GM23248 (cell line): ENCODE measurements around the gene FKBP1A. TPM values are rescaled to one million over a fixed set of nuclear protein-coding genes. Genes with fewer than 3 reads are reported as not detected.

Experiments used
- DNase-seq: peaks from one replicate; pipeline ENCODE4 v3.0.0-alpha.2; 2015
- H2AFZ ChIP-seq: fragments of 200-600 bp; sonication (generic); 2 replicates; pipeline ENCODE4 v1.6.1; 2016; ENCODE audit warnings: antibody characterized with exemption
- H3F3A ChIP-seq: fragments of 200-600 bp; sonication (generic); 2 replicates; pipeline ENCODE4 v1.6.1; 2016; ENCODE audit warnings: mild to moderate bottlenecking, antibody characterized with exemption, mixed run types; ENCODE audit not compliant: insufficient read depth
- H3K27ac ChIP-seq: fragments of 200-600 bp; sonication (generic); 2 replicates; pipeline ENCODE4 v1.5.1; 2016; ENCODE audit warnings: mild to moderate bottlenecking
- H3K27me3 ChIP-seq: fragments of 200-600 bp; sonication (generic); replicated peaks from 2 replicates; pipeline ENCODE4 v1.6.1; 2016; ENCODE audit warnings: mild to moderate bottlenecking; ENCODE audit not compliant: insufficient read depth
- H3K36me3 ChIP-seq: fragments of 200-600 bp; sonication (generic); 2 replicates; pipeline ENCODE4 v1.6.1; 2016; ENCODE audit warnings: low read depth, mild to moderate bottlenecking
- H3K4me1 ChIP-seq: fragments of 200-600 bp; sonication (generic); 2 replicates; pipeline ENCODE4 v1.6.1; 2016; ENCODE audit warnings: mild to moderate bottlenecking; ENCODE audit not compliant: insufficient read depth
- H3K4me2 ChIP-seq: fragments of 200-600 bp; sonication (generic); one replicate; pipeline ENCODE4 v1.6.1; 2016; ENCODE audit warnings: mild to moderate bottlenecking; ENCODE audit not compliant: unreplicated experiment
- H3K4me3 ChIP-seq: fragments of 200-600 bp; sonication (generic); 2 replicates; pipeline ENCODE4 v1.5.1; 2016; ENCODE audit warnings: mild to moderate bottlenecking
- H3K79me2 ChIP-seq: fragments of 200-600 bp; sonication (generic); 2 replicates; pipeline ENCODE4 v1.6.1; 2016; ENCODE audit warnings: mild to moderate bottlenecking; ENCODE audit not compliant: insufficient read depth
- H3K9ac ChIP-seq: fragments of 200-600 bp; sonication (generic); 2 replicates; pipeline ENCODE4 v1.6.1; 2016; ENCODE audit warnings: mild to moderate bottlenecking
- H3K9me2 ChIP-seq: fragments of 200-600 bp; sonication (generic); 2 replicates; pipeline ENCODE4 v1.6.1; 2016; ENCODE audit warnings: mixed run types, mild to moderate bottlenecking, moderate library complexity; ENCODE audit not compliant: insufficient read depth
- H3K9me3 ChIP-seq: fragments of 200-600 bp; sonication (generic); one replicate; pipeline ENCODE4 v1.6.1; 2017; ENCODE audit warnings: low read depth
- H4K20me1 ChIP-seq: fragments of 200-600 bp; sonication (generic); 2 replicates; pipeline ENCODE4 v1.6.0; 2016; ENCODE audit not compliant: insufficient read depth
- EZH2 ChIP-seq: fragments of 200-600 bp; sonication (generic); IDR thresholded peaks from 2 replicates; pipeline ENCODE4 v1.6.1; 2018; ENCODE audit warnings: antibody characterized with exemption, mild to moderate bottlenecking; ENCODE audit not compliant: insufficient read depth, poor library complexity, severe bottlenecking
- EZH2phosphoT487 ChIP-seq: fragments of 200-600 bp; sonication (generic); IDR thresholded peaks from 2 replicates; pipeline ENCODE4 v1.6.1; 2018; ENCODE audit warnings: antibody characterized with exemption, moderate library complexity, mild to moderate bottlenecking, low read depth; ENCODE audit not compliant: insufficient read depth
- WGBS, 2 experiments: methylation state at CpG; one replicate each; pipeline ENCODE4 v1.1.6; 2015 to 2017; ENCODE audit warnings: low lambda C conversion rate in 2 of 2, low coverage in 1 of 2; ENCODE audit errors: missing lambda C conversion rate in 2 of 2; 5-methylcytosine and 5-hydroxymethylcytosine counted together
- in situ Hi-C: fragments of 300-500 bp; cut with MboI; formaldehyde crosslinking; loops from 2 replicates; pipeline ENCODE4 v1.15.0; 2020
- polyA plus RNA-seq: library from polyadenylated mRNA; unstranded; fragments of >200 nt; fragmentation: Nextera tagmentation; extraction: Ambion mirVana; gene quantifications from 2 replicates; pipeline ENCODE4 v1.2.1, GENCODE V29; 2016
- total RNA-seq: library from RNA; depleted of rRNA; stranded (reverse); fragments of >200 nt; shearing (Covaris generic); gene quantifications from 2 replicates; pipeline ENCODE4 v1.2.3, GENCODE V29; 2014

FKBP1A gene
- total and polyA plus RNA-seq, 2 experiments from 2014 or later = 162 to 844 TPM

- Histone ChIP-seq H3K9ac (peak overlapping the region; percentile 100), H2AFZ (no peak overlapping the region), H3K79me2 (peaks cover 46% of the 10 kb centered on the region), H3K27ac (peak overlapping the region; percentile 100), H3K4me3 (peak overlapping the region; percentile 95), H4K20me1 (no peaks in the 10 kb centered on the region), H3K4me1 (peaks cover 64% of the 10 kb centered on the region), H3K9me2 (no peaks in the 10 kb centered on the region), H3F3A (peaks cover 66% of the 10 kb centered on the region), H3K36me3 (no peaks in the 10 kb centered on the region), H3K4me2 (peak overlapping the region; percentile 92), H3K27me3 (no peaks in the 10 kb centered on the region), H3K9me3 (no peaks in the 10 kb centered on the region)
- peak; percentile 75 for DNase-seq
- TF ChIP-seq EZH2phosphoT487 (no peak), EZH2 (no peak)
- 6 to 7% methylated on average over 10 of the region's 10 CpGs for WGBS, 2 experiments
- in situ Hi-C loops = no loop called here
Observed at GRCh38 chr20:1326031-1326930, 66.6 kb downstream of the FKBP1A start.

- DNase-seq = peak; percentile 98
- H3K9me3 ChIP-seq = no peaks in the 10 kb centered on the region
- peak overlapping the region; percentile 95 for H3K4me3 ChIP-seq
- H3K9ac ChIP-seq = peak overlapping the region; percentile 100
- in situ Hi-C loops = no loop called here
- H3K27me3 ChIP-seq = no peaks in the 10 kb centered on the region
- 0 to 1% methylated on average over 56 of the region's 56 CpGs for WGBS, 2 experiments
- peaks cover 61% of the 10 kb centered on the region for H3K4me1 ChIP-seq
- no peaks in the 10 kb centered on the region for H4K20me1 ChIP-seq
- H2AFZ ChIP-seq = peak overlapping the region; percentile 71
- peak overlapping the region; percentile 100 for H3K27ac ChIP-seq
- peaks cover 37% of the 10 kb centered on the region for H3K79me2 ChIP-seq
- peaks cover 66% of the 10 kb centered on the region for H3F3A ChIP-seq
- TF ChIP-seq EZH2 = no peak
- TF ChIP-seq EZH2phosphoT487 = no peak
- H3K9me2 ChIP-seq = no peaks in the 10 kb centered on the region
- no peaks in the 10 kb centered on the region for H3K36me3 ChIP-seq
- peak overlapping the region; percentile 92 for H3K4me2 ChIP-seq
Observed at GRCh38 chr20:1325173-1326030, 67.5 kb downstream of the FKBP1A start.

GRCh38 chr20:1324598-1325172 lies 68.2 kb downstream of the FKBP1A start:
- Histone ChIP-seq H3F3A (peaks cover 63% of the 10 kb centered on the region), H4K20me1 (no peaks in the 10 kb centered on the region), H3K9ac (peak overlapping the region; percentile 100), H2AFZ (peak overlapping the region; percentile 71), H3K79me2 (peaks cover 30% of the 10 kb centered on the region), H3K36me3 (no peaks in the 10 kb centered on the region), H3K4me2 (peak overlapping the region; percentile 92), H3K9me2 (no peaks in the 10 kb centered on the region), H3K27ac (peak overlapping the region; percentile 100), H3K4me1 (peaks cover 54% of the 10 kb centered on the region), H3K9me3 (no peaks in the 10 kb centered on the region), H3K27me3 (no peaks in the 10 kb centered on the region), H3K4me3 (peak overlapping the region; percentile 95)
- DNase-seq = peak; percentile 92
- 13 to 16% methylated on average over 15 of the region's 15 CpGs for WGBS, 2 experiments
- TF ChIP-seq EZH2 = no peak
- TF ChIP-seq EZH2phosphoT487 = no peak
- in situ Hi-C loops = no loop called here
